ENCODE results near the gene MPP1.

Gene MPP1

DNA sequence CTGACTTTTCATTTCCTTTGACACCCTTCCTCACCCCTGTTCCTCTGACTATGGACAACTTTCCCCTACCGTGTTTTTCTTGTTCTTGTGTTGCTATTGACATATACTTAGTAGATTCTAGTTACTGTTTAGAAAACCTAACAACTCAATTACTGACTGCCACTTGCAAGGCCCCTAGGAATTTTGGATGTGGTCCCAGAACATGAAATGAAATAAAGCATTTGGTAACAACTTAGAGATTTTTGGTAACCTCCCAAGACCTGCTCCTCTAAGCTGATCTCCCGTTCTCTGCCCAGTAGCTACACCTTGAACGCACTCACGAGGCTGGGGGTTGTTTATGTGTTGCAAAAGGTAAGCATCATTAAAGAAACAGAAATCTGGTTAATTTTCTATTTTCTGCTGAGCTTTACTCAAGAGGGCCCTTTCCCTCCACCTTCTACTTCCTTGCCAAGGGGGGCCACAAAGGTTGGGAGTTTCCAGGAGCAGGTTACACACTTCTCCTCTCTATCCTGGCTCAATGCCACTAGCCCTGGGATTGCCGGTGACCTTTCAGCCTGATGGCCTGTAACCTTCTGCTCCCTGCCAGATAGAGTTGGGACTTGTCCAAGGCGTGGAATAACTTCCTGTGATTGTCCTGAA, 74.9 kb downstream of the MPP1 start:
- DNase-seq, result no peak

DNA sequence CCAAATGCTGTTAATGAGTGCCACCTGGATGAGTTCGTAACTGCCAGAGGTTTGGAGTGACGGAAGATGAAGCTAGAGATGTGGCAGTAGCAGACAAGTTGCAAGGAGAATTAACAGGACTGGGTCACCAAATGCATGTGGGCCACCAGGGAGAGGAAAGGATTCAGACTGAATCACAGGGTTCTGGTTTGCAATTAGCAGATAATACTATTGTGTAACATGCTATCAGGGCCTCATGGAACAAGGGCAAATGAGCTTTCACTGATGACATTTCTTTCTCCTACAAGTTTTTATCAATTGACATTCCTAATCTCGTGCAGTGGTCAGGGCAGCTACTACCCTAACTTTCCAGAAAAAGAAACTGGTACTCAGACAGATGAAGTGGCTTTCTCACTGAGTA, 75.8 kb downstream of the MPP1 start:
- no peak for DNase-seq
